NT2/D1 (cell line): ENCODE data around the gene FCRL6.

ENCODE experiments used
- YY1 ChIP-seq: IDR thresholded peaks from 2 replicates; pipeline ENCODE4 v1.6.1; 2011; ENCODE audit not compliant: insufficient read length, insufficient read depth
- ZNF274 ChIP-seq: IDR thresholded peaks from 2 replicates; pipeline ENCODE4 v1.6.1; 2011; ENCODE audit warnings: mild to moderate bottlenecking, low read depth, low read length

- TF ChIP-seq YY1 (no peak), ZNF274 (no peak)
Measured at GRCh38 chr1:159786966-159787365, 15.2 kb upstream of the FCRL6 start.
